Putamen (tissue), 1 donor: ENCODE measurements around the gene HLCS.

Experiments used
- DNase-seq: peaks from one replicate; pipeline ENCODE4 v3.0.0-alpha.2; 2016; ENCODE audit warnings: low spot score

Gene HLCS

DNA sequence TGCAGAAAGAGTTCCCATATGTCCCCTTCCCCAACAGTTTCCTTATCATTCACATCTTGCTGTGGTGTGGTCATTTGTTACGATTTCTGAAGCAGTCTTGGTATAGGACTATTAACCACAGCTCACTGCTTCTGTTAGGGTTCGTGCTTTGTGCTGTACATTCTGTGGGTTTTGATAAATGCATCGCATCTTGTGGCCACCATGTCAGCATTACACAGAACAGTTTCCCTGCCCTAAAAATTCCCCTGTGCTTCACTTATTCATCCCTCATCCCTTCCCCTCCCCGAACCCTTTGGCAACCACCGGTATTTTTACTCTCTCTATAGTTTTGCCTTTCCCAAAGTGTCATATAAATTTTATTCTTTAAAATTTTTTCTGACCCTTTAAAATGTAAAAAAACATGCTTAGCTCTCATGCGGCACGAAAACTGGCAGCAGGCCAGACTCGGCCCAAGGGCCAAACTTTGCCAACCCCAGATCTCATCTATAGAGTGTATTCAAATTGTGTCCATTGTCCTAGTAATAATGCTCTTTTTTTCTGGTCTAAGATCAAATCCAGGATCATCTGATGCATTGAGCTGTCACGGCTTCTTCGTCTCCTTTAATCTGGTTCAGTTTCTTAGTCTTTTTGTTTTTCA, 189.4 kb downstream of the HLCS start:
- no peak for DNase-seq

DNA sequence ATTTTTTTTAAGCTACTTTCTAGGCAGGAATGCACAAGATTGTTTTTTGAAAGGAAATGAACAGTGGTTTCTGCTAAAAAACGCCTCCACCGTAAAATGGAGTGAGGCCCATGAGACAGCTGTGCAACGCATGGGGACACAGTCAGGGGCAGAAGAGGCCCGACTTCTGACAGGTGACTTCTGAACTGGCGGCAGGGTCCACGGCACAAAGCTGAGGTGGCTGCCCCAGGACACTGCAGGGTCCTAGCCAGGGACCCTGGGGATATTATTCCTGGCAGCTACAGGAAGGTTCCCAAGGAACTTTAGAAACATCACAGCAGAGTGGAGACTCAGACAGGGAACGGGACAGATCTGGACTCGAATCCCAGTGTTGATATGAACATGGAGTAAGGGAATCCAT, 192.5 kb downstream of the HLCS start:
- no peak for DNase-seq

DNA sequence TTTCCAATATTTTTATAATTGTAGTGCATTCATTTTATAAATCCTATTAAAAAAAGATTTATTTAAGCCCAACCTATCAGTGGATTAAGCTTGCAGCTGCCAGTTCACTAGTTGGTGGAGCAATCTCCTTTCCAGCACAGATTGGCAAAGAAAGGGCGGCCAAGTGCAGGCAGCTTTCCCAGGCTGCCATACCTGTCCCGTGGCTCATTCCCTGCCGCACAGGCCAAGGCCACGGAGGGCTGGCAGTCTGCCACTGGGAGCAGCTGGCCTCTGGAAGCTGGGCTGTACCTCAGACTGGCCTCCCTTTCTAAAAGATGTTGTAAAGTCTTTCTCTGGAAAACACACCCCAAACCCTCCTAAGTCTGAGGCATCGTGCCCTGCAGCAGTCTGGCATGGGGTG, 193.4 kb downstream of the HLCS start:
- DNase-seq = no peak

- peak; percentile 42 for DNase-seq
Measured at GRCh38 chr21:36769051-36769839, 197.2 kb downstream of the HLCS start.

GRCh38 chr21:36768496-36768895, 198.0 kb downstream of the HLCS start:
- DNase-seq = peak; percentile 57

DNA sequence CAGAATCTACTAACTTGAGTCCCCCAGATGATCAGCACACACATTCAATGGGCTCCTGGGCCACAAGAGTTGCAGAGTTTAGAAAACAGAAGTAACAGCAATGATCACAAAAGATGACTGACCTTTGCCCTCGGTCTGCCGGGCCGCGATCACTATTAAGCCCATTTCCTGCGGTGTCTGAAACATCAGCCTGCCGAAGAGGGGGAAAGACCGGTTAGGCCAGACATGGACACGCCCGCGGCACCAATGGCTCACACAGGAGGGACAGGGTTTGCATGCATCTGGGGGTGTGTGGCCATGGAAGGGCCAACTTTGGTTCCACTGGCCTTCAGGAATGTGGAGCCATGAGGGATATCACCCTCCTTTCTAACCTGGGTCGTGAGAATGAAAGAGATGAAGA, 199.4 kb downstream of the HLCS start:
- no peak for DNase-seq

GRCh38 chr21:36766511-36766910, 200.0 kb downstream of the HLCS start:
- DNase-seq = no peak

DNA sequence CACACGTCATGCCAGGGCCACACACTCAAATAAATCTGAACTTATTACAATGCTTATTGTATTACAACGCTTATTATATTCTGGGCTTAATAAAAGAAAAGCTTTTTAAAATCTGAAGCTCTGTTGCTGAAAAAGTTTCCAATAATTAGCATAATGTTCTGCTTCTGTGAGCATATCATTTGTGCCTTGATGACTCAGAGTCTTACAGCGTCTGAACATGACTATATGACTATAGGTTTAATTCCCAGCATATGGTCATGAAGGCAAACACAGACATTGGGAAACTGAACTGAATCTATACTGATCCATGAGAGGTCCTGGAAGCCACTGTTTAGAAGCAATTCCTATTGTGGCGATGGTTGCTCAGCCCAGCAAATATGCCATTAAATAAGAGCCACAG, 201.2 kb downstream of the HLCS start:
- no peak for DNase-seq

DNA sequence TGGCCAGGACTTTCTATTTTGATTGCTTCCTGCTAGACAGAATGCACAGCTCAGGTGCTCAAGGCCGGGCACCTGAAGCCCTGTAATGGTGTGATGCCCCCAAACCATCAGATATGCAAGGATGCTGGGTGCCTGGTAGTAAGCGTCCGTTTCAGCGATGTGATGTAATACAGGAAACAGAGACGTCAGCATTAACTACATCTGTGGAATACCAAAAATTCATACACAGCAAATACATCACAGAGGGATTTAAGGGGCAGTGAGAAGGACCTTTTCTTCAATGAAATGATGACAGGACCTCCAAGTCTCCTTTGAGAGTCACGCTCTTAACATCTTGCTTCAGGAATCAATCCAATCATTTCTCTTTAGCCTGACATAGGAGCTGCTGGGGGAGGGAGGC, 203.2 kb downstream of the HLCS start:
- DNase-seq = no peak

DNA sequence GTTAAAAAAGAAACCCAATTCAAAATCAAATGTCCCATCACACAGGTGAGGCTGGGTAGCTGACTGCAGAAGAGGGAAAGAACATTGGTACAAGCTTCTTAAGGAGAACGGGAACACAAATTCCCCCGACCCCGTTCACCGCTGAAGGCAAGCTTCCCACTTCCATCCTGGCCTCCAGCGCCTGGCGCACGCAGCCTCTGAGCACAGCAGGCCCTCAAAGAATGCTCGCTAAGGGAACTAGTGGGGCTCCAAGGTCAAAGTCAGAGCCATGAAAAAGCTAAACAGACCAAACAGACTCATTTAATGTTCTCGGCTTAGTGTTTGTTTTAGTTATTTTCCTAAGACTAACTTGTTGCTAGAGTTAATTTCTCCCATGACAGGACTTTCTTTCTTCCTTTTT, 203.8 kb downstream of the HLCS start:
- no peak for DNase-seq

- no peak for DNase-seq
Measured at GRCh38 chr21:36761685-36762084, 204.8 kb downstream of the HLCS start.

DNA sequence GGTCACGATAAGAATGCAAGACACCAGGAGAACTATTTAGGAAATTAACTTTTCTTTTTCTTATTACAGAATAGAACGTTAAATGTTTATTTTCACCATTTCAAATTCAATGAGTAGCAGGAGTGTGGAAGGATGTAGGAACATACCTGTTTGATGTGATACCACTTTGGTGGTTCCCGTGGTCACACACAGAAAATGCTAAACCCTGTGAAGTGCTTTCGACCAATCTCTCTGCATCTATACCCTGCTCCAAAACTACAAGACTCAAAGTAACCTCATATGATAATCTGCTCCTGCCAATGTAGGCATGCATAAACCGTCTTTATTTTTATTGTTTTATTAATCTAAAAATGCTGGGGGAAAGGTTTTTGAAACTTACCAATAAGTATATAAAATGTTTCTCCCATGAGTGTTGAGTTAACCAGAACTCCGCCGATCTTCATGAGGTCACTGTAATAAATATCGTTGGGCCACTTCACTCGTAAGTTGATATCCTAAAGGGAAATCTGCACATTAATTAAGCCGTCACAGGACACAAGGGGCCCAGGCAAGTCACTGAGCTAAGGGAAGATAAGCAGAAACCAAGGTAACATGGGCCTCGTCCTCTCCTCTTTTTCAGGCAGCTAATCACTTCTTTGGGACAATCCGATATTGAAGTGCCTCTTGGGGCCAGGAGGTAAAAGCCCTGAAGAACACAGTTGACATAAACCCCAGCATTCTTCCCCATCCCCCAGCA, 207.0 kb downstream of the HLCS start:
- DNase-seq = no peak

DNA sequence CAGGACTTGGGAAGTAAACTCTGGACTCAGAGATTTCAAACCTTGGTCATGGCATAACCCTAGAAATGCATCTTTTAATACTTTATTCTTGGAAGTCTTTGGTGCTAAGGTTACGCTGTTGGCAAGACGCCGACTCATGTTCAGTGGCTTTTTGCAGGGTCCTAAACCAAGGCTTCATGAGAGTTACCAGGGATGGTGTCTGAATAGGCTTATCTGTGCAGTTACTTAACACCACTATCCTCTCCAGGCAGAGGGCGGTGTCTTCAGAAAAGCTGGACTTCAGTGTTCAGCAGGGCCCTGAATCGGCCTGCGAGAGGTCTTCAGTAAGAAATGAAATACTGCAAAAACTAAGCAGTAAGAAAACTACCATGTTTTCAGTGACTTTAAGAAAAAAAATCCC, 209.3 kb downstream of the HLCS start:
- DNase-seq = peak; percentile 41

DNA sequence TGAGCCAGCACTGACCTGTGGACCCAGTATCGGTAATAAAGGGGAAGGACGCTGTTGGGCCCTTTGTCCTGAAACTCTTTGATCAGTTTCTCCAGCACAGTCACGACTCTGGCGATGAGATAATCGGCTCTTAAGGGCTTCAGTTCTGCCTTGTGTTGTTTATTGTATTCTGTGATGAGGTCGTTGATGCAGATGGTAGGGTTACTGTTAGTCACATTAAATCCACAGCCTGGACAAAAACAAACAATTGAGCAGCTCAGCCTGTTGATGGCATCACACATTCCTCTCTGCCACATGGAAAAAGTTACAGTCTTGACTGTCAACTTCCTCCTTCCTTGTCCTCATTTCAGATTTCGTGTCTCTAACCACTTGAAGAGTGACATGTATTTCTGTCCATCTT, 209.9 kb downstream of the HLCS start:
- DNase-seq = peak; percentile 85

DNA sequence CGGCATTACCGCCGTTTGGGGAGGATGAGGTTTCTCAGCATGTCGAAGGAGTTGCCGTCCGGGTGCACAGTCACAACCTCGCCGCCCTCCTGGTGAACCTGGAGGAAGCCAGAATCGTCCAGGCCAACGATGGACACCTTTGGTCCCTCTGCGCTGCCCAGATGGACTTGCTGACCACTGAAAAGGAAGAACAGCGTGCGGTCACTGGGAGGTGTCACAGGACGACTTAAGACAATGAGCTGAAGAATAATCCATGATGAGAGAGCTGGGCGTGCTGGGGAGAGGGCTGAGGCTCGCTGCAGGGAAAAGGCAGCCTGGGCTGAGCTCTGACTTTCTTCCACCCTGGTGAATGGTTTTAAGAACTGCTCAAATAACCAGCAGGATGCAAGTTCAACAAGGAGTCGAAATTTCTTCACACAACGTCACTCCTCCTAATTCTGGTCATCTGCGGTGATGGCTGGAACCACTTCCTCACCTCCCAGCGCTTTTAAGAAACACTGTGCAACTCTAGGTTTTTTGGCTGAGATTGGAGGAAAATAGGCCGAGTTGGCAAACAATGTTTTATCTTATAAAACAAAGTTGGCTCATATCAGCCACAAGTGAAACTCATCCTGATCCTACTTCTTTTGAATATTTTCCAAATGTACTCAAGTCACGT, 212.1 kb downstream of the HLCS start:
- no peak for DNase-seq

GRCh38 chr21:36753556-36753955, 212.9 kb downstream of the HLCS start:
- no peak for DNase-seq

GRCh38 chr21:36751383-36751782, 215.1 kb downstream of the HLCS start:
- DNase-seq = no peak

DNA sequence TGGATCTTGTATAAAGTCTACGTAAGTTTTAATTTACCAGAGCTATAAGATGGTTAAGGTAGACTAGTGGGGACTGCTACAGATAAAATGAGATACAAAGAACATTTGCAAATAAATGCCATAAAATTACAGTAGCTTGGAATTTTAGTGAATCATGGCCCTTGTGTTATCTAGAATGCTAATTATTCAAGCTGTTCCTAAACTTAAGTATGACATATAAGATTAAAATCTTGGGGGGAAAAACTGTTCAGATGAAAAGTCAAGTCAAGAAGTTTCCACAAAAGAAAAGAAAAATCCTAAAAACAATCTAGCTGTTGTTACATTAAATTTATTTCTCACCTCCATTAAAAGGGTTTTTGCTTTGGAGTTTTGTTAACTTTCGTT, 215.9 kb downstream of the HLCS start:
- no peak for DNase-seq

DNA sequence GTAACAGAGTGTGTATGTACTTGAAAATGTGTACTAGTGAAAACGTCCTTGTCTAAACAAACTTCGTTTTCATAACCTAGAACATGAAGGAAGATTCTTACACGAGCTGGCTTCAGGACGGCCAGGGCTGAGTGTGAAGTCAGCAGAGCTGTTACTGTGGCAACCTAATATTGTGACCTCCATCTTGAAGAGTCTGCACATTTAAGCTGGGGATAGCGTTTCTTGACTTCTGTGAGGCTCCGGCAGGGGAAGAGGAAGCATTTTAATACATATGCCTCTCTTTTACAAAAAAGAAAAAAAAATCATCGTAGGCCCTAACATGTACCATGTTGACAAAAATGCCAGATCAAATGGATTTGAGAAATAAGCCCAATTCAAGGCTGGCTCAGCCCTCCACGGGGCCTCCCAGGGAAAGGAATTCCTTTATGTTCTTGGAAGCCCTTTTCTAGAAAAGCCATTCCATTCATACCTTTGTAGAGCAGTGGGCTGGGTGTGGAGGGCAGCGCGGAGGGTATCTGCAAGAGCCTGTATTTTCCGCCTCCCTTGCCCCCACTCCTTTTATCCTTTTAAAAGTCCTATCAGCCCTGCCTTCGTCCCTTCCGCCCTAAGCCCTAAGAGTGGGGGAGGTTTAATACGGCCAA, 216.4 kb downstream of the HLCS start:
- DNase-seq = no peak

GRCh38 chr21:36747815-36748383, 218.6 kb downstream of the HLCS start:
- DNase-seq = peak; percentile 55

DNA sequence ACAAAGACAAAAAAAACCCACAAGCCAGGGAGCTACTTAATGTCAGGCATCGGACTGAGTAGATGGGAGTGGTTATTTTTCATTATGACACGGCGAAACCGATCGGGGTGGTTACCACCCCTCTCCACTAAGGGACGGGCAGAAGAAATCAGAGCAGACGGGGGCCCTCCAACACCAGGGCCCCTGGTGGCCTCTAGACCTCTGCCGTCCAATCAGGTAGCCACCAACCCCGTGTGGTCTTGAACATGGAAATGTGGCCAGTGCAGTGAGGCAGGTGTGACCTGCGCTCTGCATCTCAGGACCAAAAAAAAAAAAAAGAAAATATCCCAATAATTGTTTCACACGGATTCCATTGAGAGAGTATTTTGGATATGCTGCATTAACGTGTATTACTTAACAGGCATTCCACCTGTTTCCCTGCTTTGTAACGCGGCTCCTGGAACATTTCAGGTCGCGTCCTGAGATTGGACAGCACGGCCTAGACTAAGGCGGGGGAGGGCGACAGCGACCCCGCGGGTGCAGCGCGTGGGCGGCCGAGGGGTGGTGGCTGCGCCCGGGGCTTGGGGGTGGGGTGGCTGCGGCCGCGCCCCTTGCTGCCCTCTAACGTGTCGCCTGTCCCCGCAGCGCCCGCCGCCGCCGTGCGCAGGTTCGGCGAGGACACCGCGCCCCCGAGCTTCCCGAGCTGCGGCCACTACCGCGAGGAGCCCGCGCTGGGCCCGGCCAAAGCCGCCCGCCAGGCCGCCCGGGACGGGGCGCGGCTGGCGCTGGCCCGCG, 219.2 kb downstream of the HLCS start:
- DNase-seq = no peak
